Body of pancreas (tissue), 4 donors: ENCODE results near the gene SETD5.

ENCODE experiments used
- POLR2A ChIP-seq, 3 donors: fragments of 450-650 bp; IDR thresholded peaks; one replicate each; pipeline ENCODE4 v1.6.1; 2016; ENCODE audit warnings: antibody characterized with exemption in 3 of 3, mild to moderate bottlenecking in 2 of 3
- TF ChIP-seq, protein P1 (sequence below), 7 experiments: fragments of 450-650 bp in 4 of 7; fragments of 200-600 bp in 3 of 7; sonication (generic) in 3 of 7; IDR thresholded peaks; one replicate each; pipeline ENCODE4 v1.5.1; 2016 to 2019; ENCODE audit warnings: antibody characterized with exemption in 7 of 7

DNA sequence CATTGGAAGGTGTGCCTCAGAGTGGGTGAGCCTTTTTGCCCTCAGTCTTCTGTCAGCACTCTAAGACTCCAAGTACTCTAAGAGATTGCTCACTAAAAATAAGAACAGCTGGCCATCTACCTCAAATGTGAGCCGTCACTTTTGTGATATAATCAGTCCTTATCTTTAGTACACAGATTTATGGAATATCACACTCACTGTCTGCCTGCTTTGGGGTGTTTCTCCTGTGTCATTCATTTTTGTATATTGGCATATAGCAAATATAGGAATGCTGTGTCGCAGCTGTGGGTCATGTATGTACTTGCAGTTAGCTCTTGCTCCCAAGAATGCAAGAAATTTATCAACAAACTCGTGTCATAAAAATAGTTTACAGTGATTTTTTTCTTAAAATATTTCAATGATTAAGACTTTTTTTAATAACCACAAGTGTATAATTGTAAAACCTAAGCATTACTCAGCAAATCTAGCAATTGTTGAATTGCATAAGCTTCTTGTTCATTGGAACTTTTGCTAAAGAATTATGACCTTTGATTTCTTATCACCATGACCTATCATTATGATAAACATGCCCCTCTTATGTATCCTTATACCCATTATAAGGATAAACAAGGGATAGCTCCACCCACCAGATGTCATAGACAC is 18.8 kb downstream of the SETD5 start:
- TF ChIP-seq, protein P1, sequence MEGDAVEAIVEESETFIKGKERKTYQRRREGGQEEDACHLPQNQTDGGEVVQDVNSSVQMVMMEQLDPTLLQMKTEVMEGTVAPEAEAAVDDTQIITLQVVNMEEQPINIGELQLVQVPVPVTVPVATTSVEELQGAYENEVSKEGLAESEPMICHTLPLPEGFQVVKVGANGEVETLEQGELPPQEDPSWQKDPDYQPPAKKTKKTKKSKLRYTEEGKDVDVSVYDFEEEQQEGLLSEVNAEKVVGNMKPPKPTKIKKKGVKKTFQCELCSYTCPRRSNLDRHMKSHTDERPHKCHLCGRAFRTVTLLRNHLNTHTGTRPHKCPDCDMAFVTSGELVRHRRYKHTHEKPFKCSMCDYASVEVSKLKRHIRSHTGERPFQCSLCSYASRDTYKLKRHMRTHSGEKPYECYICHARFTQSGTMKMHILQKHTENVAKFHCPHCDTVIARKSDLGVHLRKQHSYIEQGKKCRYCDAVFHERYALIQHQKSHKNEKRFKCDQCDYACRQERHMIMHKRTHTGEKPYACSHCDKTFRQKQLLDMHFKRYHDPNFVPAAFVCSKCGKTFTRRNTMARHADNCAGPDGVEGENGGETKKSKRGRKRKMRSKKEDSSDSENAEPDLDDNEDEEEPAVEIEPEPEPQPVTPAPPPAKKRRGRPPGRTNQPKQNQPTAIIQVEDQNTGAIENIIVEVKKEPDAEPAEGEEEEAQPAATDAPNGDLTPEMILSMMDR (IDR thresholded peaks at IDR 0.05), result no peak
- no peak for TF ChIP-seq POLR2A (IDR thresholded peaks at IDR 0.05)
